CD1c-positive myeloid dendritic cell (primary cell): ENCODE measurements around the gene ABLIM2.
A peak's percentile ranks its signal among the peaks of the same experiment; 100 is the strongest.

ENCODE experiments used
- DNase-seq: peaks from one replicate; pipeline ENCODE4 v3.0.0-alpha.2; 2016; ENCODE audit errors: extremely low spot score

ABLIM2 gene

DNA sequence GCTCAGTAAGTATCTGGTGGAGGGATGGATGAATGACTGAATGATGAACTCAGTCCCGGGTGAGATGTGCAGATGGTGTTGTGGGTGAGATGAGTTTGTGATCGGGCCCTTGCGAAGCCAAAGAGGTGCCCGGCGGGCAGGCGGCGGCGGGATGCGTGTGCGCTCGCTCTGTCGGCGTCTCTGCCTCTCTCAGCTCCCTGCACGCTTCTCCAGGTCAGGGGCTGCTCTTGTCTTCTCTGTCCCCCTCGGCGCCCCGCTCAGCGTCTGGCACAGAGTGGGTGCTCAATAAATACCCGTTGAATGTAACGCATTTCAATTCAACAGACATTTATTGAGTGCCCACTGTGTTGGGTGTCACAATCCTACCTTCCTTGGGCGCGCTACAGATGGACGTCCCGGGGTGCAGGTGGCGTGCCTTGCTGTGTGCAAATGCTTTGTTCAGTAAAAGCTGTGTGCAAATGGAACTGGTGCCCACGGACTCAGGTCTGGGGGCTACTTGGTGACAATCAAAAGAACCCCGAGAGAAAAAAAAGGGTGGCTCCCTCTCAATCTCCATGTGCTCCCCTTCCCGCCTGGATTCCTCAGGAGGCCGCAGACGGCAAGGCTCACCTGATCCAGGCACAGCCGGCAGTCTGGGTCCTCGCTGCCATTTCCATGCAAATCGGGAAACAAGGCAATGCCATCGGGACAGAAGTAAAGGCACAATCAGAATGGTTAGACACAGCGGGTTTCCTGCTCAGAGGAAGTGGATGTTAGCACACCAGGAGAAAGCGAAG is 153.4 kb downstream of the ABLIM2 start:
- no peak for DNase-seq

GRCh38 chr4:8004066-8004465 is 154.5 kb downstream of the ABLIM2 start:
- DNase-seq = no peak

DNA sequence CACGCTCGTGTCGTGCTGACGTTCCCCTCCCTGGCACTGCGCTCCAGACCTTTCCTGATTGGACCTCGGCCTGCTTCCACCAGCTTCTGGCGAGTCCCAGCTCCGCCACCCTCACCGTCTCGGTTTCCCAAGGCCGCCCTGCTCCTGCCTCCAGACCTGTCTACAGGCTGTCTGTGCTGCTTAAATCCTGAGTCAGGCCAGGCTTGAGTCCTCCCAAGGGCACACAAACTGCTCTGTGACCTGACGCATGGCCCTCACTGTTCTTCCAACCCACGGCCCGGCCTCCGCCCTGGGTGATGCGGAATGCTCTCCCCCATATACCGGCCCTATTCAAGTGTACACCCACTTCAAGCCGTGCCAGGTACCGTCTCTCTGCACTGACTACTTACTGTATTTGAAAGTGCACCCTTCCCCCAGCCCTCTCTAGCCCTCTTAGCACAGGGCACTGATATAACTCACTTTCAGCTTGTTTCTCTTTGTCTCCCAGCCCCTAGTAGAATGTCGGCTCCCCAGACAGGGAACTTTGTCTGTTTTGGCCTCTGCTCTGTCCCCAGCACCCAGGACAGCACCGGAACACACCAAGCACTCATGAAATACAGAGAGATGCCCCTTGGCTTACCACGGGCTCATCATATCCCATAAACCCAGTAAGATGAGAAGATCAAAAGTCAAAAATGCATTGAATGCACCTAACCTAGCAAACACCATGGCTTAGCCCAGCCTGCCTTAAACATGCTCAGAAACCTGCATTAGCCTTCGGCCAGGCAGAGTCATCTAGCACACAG is 155.9 kb downstream of the ABLIM2 start:
- DNase-seq = no peak

DNA sequence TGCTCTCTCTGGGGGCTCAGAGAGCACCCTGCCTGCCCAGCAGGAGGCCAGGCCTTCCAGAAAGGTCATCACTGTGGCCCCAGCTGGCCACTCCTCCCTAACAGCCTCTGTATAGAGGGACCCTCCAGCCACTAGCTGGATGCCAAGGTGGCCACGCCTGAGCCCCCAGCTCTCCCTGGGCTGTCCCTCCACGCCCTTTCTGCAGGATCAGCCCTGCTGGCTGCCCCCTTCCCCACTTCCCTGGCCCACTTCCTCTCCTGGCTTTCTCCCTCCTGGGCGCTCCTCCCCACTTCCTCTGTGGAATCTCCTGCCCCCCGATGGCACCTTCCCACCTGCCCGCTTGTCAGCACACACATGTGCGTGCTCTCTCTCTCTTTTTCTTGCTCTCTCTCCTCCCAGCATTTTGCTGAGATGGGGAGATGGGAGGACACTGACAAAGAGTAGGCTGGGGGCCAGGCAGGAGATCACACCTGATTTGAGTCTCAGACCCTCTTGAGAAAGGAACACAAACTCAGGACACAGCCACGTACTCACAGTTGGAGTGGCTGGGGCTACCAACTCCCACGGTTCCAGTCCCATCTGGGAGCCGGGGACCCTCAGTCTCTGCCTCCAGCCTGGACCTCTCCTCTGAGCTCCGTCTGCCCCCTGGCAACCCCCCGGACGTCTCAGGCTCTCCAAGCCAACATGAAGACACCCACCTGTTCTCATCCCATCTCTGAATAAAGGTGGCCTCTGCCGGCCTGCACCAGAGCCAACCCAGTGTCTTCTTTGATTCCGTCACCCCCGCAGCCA is 156.9 kb downstream of the ABLIM2 start:
- no peak for DNase-seq

DNA sequence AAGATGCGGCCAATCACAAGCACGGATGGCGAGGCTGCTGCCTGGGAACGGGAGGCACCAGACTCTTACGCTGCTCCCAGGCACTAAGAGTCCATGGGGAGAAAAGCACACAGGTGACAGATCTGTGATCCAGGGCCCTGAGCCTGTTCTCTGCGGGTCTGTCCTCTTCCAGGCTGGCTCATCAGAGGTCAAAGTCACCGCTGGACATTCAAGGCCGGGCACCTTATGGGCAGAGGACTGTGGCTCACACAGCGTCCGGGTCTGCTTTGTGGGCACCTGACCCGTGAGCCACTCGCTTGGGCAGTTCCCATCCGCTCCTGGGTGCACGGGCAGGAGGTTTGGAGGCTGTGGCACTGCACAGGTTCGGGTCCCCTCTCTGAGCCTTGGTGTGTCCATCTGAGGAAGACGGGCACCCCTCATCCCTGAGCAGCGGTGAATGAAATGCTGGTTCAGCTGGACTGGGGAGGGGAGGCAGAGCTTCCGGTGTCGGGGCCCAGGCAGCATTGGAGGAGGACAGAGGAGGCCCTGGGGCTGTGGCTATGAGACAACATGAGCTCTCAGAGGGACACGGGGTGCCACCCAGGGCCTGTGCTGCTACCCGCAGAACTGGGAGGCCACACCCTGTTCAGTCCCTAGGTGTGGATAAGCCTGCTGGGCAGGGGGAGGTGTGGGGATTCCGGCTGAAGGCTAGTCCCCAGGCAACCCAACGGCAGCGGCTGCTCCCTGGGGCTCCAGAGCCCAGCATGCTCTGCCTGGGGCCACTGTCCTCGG is 157.7 kb downstream of the ABLIM2 start:
- no peak for DNase-seq

- no peak for DNase-seq
These were observed 158.4 kb downstream of the ABLIM2 start for GRCh38 chr4:8000247-8000646.

GRCh38 chr4:7999695-8000094 is 158.9 kb downstream of the ABLIM2 start:
- no peak for DNase-seq

DNA sequence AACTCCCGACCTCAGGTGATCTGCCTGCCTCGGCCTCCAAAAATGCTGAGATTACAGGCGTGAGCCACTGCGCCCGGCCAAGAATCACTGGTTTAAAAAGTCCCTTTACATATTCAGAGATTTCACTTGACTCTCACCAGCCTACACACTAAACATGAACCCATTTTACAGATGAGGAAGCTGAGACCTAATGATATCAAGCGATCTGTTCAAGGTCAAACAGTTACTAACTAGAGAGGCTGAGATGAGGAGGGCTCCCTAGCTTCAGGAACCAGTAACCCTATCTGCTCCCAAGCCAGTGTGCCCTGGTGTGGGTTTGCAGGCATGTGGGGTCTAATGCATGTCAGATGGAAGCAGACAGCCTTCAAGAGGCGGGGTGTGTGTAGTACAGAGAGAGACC is 159.3 kb downstream of the ABLIM2 start:
- DNase-seq = no peak

DNA sequence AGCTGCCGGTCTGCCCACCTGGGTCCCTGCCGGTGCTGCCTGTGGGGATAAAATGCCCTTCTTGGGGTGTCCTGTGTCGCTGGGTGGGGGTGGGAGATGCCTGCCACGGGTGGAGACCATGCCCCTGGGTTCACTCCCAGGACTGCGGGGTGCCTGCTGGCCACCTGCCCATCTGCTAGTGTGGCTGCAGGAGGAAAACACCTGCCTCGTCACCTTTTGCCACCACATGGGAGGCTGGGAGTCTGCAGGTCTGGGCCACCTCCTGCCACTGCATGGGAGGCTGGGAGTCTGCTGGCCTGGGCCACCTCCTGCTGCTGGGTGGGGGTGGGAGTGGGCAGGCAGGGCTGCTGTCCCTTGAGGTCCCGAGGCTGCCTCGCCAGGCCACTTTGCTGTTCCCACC is 160.2 kb downstream of the ABLIM2 start:
- no peak for DNase-seq

DNA sequence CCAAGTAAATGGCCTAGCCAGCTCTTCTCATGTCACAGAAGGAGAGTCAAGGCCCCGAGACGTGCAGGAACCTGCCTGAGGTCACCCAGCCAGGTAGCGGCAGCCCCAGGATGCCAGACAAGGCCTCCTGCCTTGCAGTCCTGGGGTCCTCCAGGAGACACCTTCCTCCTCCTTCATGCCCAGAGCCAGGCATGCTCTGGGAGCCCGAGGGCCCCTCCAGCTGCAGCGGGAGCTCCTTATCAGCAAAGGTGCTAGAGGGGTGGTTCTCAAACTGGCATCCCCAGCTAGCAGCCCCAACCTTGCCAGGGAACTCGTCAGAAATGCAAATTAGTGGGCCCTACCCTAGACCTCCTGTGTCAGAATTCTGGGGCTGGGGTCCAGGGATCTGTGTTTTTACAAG is 162.7 kb downstream of the ABLIM2 start:
- no peak for DNase-seq

DNA sequence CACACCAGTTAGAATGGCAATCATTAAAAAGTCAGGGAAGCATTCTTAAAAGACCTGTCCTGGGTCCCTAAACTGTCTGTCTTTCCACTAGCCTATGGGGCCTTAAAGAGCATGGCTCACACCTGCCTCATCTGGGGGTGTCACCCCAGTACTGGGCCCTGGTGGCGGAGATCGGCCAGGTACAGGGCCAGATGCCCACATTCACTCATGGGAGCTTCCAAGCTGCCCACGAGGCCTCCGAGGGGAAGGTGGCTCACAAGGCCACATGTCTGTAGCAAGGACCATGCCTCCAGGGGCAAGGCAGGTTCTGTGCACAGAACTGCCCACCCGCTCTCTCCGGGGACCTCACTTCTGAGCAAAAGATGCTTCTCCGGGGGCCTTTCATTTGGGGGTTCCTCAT is 163.5 kb downstream of the ABLIM2 start:
- DNase-seq = no peak

DNA sequence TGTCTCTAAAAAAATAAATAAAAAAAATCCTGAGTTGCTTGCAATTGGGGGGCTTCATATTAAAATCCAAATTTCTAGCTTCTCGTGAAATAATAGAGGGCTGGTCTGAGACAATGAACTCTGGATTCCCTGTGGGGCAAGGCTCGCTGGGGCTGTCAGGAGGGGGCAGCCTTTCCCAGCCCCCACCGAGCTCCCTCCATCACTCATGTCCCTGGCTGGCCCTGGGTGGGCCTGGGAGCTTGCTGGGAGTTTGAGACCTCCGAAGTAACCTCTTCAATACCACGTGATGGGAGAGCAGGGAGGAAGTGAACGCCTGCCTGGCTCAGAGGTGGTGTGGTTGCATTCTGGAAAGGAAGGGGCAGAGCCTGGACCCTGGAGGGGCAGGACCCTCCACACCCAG is 164.9 kb downstream of the ABLIM2 start:
- no peak for DNase-seq

- no peak for DNase-seq
These were observed 165.8 kb downstream of the ABLIM2 start for GRCh38 chr4:7992846-7993245.

DNA sequence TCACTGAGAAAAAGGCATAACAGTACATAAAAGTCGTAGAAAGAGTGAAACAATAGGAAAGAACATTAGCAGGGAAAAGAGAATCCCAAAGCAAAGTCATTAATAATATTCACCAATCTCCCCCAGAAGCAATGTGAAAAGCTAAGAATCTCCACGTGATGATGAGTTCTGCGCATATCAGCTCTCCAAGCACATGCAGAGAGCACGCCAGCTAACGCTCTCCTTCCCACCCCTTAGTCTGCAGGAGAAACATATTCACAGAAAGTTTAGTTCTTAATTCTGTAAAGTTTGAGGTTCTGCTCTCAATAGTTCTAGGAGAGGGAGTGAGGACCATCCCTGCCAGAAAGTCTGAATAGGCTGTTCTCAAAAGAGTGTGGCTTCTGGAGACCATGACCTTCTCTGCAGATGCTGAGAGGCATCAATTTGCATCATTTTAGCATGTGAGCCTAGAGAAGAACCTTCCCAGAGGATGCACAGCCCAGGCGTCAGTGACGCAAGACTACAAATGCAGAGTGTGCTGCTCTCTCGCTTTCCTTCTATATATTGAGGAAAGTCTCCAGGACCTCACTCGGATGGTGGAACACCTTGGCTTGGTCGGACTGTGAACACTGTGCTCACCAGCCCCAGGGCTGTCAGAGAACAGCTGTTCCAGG is 167.7 kb downstream of the ABLIM2 start:
- no peak for DNase-seq

GRCh38 chr4:7989654-7990053 is 169.0 kb downstream of the ABLIM2 start:
- DNase-seq = no peak

DNA sequence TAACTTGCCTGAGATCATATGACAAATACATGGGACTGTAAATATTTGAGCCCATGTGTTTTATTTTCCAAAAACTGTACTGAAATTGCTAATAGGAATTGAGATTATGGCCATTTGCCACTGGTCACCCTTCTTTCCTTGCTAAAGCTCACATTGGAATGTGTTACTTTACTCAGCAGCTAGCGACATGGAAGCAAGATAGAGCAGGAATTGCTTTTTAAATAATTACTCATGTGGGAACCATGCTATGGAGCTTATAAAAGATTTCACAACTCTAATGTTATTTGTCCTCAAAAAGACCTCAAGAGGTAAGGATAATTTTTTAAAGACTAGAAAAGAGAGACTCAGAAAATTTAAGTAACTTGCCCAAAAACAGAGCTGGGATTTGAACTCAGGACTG is 170.2 kb downstream of the ABLIM2 start:
- no peak for DNase-seq

DNA sequence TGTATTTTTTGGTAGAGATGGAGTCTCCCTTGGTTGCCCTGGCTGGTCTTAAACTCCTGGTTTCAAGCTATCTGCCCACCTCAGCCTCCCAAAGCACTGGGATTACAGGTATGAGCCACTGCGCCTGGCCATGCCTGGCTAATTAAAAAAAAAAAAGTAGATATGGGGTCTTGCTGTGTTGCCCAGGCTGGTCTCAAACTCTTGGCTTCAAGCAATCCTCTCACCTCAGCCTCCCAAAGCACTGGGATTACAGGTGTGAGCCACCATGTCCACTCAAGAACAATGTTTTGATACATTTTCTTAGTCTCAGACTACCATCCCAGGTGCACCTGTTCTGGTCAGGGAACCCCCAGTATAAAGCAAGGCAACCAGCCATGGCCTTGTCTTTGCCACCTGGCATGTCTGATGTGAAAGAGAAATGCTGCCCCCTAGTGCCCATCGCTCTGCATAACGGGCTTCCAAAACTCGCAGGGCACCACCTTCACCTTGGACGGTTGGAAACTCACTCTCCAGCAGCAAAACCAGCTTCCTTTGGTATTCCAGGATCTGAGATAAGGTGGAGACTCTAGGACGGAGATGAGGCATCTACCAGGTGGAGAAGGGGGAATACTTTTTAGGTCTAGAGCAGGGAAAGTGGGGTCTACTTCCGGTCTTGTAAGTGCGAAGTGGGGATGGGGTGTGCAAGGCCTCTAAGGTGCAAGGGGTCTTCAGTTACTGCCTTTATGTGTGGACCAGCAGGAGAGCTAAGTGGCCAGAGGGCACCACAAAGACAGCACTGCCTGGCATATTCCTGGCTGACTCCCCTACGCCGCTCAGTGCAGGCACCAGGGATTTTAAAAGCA is 171.2 kb downstream of the ABLIM2 start:
- peak; percentile 58 for DNase-seq

- DNase-seq = no peak
These were observed 172.6 kb downstream of the ABLIM2 start for GRCh38 chr4:7985891-7986441.

GRCh38 chr4:7985072-7985471 is 173.5 kb downstream of the ABLIM2 start:
- no peak for DNase-seq
